HEK293T (cell line): ENCODE results near the gene TMEM117.

Experiments used
- BHLHE40 ChIP-seq: fragments of 450-650 bp; IDR thresholded peaks from 2 replicates; pipeline ENCODE4 v1.6.1; 2016; ENCODE audit warnings: mild to moderate bottlenecking, moderate library complexity, borderline replicate concordance
- ELF4 ChIP-seq: fragments of 450-650 bp; IDR thresholded peaks from 2 replicates; pipeline ENCODE4 v1.6.1; 2017; ENCODE audit warnings: antibody characterized with exemption
- FOXK2 ChIP-seq: fragments of 450-650 bp; IDR thresholded peaks from 2 replicates; pipeline ENCODE4 v1.6.1; 2016; ENCODE audit warnings: mild to moderate bottlenecking
- FOXM1 ChIP-seq: fragments of 450-650 bp; IDR thresholded peaks from 2 replicates; pipeline ENCODE4 v1.6.1; 2017; ENCODE audit warnings: mild to moderate bottlenecking, borderline replicate concordance
- L3MBTL2 ChIP-seq: fragments of 450-650 bp; conservative IDR thresholded peaks from 2 replicates; pipeline ENCODE4 v1.6.1; 2016; ENCODE audit warnings: mild to moderate bottlenecking
- SP1 ChIP-seq: fragments of 450-650 bp; IDR thresholded peaks from 2 replicates; pipeline ENCODE4 v1.6.1; 2017
- SUZ12 ChIP-seq: fragments of 450-650 bp; IDR thresholded peaks from 2 replicates; pipeline ENCODE4 v1.6.1; 2016; ENCODE audit warnings: mild to moderate bottlenecking
- TARDBP ChIP-seq: fragments of 450-650 bp; IDR thresholded peaks from 2 replicates; pipeline ENCODE4 v1.6.1; 2016
- ZNF384 ChIP-seq: fragments of 450-650 bp; IDR thresholded peaks from 2 replicates; pipeline ENCODE4 v1.6.1; 2016

- TF ChIP-seq L3MBTL2, result no peak
- no peak for TF ChIP-seq ELF4
- no peak for TF ChIP-seq SP1
- TF ChIP-seq ZNF384, result no peak
- TF ChIP-seq FOXK2, result no peak
- TF ChIP-seq TARDBP, result no peak
- no peak for TF ChIP-seq FOXM1
- no peak for TF ChIP-seq BHLHE40
- TF ChIP-seq SUZ12, result no peak
These were observed 545.5 kb downstream of the TMEM117 start for GRCh38 chr12:44381341-44381740.
